Muscle layer of duodenum (tissue), 2 donors: ENCODE measurements around the gene DENND5A.
"Not testable (repeated sequence)": the region's sequence is repeated elsewhere in the genome, so short reads cannot be mapped to it uniquely, and the experiment has no call there.

Experiments
- H3K27ac ChIP-seq: one replicate; pipeline ENCODE4 v1.7.0; 2013; ENCODE audit warnings: mild to moderate bottlenecking, low read length
- H3K27me3 ChIP-seq: one replicate; pipeline ENCODE4 v1.7.0; 2013; ENCODE audit warnings: low read depth, mild to moderate bottlenecking, control low read depth, low read length
- H3K36me3 ChIP-seq, 2 donors: one replicate each; pipeline ENCODE4 v1.7.0; 2013; ENCODE audit warnings: low read length in 2 of 2, control low read depth in 1 of 2, mild to moderate bottlenecking in 1 of 2; ENCODE audit not compliant: insufficient read depth in 2 of 2, control insufficient read depth in 1 of 2
- H3K4me1 ChIP-seq, 2 donors: one replicate each; pipeline ENCODE4 v1.7.0; 2013; ENCODE audit warnings: low read length in 2 of 2, mild to moderate bottlenecking in 2 of 2, control low read depth in 1 of 2, moderate library complexity in 1 of 2; ENCODE audit not compliant: insufficient read depth in 2 of 2, control insufficient read depth in 1 of 2
- H3K4me3 ChIP-seq, 2 donors: one replicate each; pipeline ENCODE4 v1.7.0; 2013; ENCODE audit warnings: low read length in 2 of 2, low read depth in 1 of 2, mild to moderate bottlenecking in 1 of 2
- H3K9me3 ChIP-seq, 2 donors: one replicate each; pipeline ENCODE4 v1.7.0; 2013; ENCODE audit warnings: low read length in 2 of 2, control low read depth in 1 of 2, mild to moderate bottlenecking in 1 of 2; ENCODE audit not compliant: control insufficient read depth in 1 of 2
- donor health status: healthy.

The DENND5A gene

GRCh38 chr11:9209604-9210003, 55.5 kb downstream of the DENND5A start:
- not testable (repeated sequence) for H3K9me3 ChIP-seq, H3K27me3 ChIP-seq, H3K27ac ChIP-seq, H3K4me3 ChIP-seq, H3K36me3 ChIP-seq
- H3K4me1 ChIP-seq = peaks cover 0 to 14% of the 10 kb centered on the region in 2 donors

- no peaks in the 10 kb centered on the region for H3K9me3 ChIP-seq
- H3K27me3 ChIP-seq = no peaks in the 10 kb centered on the region
- H3K27ac ChIP-seq = no peak overlapping the region
- H3K4me3 ChIP-seq = no peak overlapping the region
- H3K36me3 ChIP-seq = peaks cover 3 to 9% of the 10 kb centered on the region in 2 donors
- peaks cover 0 to 12% of the 10 kb centered on the region in 2 donors for H3K4me1 ChIP-seq
These were observed 56.2 kb downstream of the DENND5A start for GRCh38 chr11:9208726-9209501.

- Histone ChIP-seq H3K9me3 (no peaks in the 10 kb centered on the region), H3K27me3 (no peaks in the 10 kb centered on the region), H3K4me3 (no peak overlapping the region), H3K27ac (no peak overlapping the region), H3K4me1 (peaks cover 0 to 12% of the 10 kb centered on the region in 2 donors), H3K36me3 (peaks cover 13 to 20% of the 10 kb centered on the region in 2 donors)
These were observed 57.9 kb downstream of the DENND5A start for GRCh38 chr11:9207229-9207628.

GRCh38 chr11:9206496-9206895, 58.7 kb downstream of the DENND5A start:
- H3K9me3 ChIP-seq = no peaks in the 10 kb centered on the region
- peaks cover 0 to 12% of the 10 kb centered on the region in 2 donors for H3K4me1 ChIP-seq
- no peak overlapping the region for H3K27ac ChIP-seq
- peaks cover 13 to 20% of the 10 kb centered on the region in 2 donors for H3K36me3 ChIP-seq
- no peaks in the 10 kb centered on the region for H3K27me3 ChIP-seq
- no peak overlapping the region for H3K4me3 ChIP-seq

- H3K27ac ChIP-seq = no peak overlapping the region
- H3K4me1 ChIP-seq = peaks cover 0 to 11% of the 10 kb centered on the region in 2 donors
- no peaks in the 10 kb centered on the region for H3K9me3 ChIP-seq
- H3K4me3 ChIP-seq = no peak overlapping the region
- H3K36me3 ChIP-seq = peaks cover 13 to 20% of the 10 kb centered on the region in 2 donors
- no peaks in the 10 kb centered on the region for H3K27me3 ChIP-seq
These were observed 61.3 kb downstream of the DENND5A start for GRCh38 chr11:9203691-9204311.

- no peak overlapping the region for H3K27ac ChIP-seq
- no peak overlapping the region for H3K4me3 ChIP-seq
- peaks cover 13 to 20% of the 10 kb centered on the region in 2 donors for H3K36me3 ChIP-seq
- H3K4me1 ChIP-seq = peaks cover 0 to 4% of the 10 kb centered on the region in 2 donors
- no peaks in the 10 kb centered on the region for H3K27me3 ChIP-seq
- no peaks in the 10 kb centered on the region for H3K9me3 ChIP-seq
These were observed 63.6 kb downstream of the DENND5A start for GRCh38 chr11:9201372-9202162.

GRCh38 chr11:9200471-9200870, 64.7 kb downstream of the DENND5A start:
- no peaks in the 10 kb centered on the region for H3K27me3 ChIP-seq
- no peaks in the 10 kb centered on the region for H3K9me3 ChIP-seq
- H3K4me3 ChIP-seq = no peak overlapping the region
- peaks cover 0 to 4% of the 10 kb centered on the region in 2 donors for H3K4me1 ChIP-seq
- H3K27ac ChIP-seq = no peak overlapping the region
- peaks cover 13 to 20% of the 10 kb centered on the region in 2 donors for H3K36me3 ChIP-seq

- Histone ChIP-seq H3K36me3 (peaks cover 0 to 14% of the 10 kb centered on the region in 2 donors), H3K4me3 (no peak overlapping the region), H3K27me3 (no peaks in the 10 kb centered on the region), H3K27ac (no peak overlapping the region), H3K9me3 (no peaks in the 10 kb centered on the region), H3K4me1 (no peaks in the 10 kb centered on the region)
These were observed 71.8 kb downstream of the DENND5A start for GRCh38 chr11:9193316-9193715.

GRCh38 chr11:9192561-9192960, 72.6 kb downstream of the DENND5A start:
- Histone ChIP-seq H3K36me3 (peaks cover 0 to 19% of the 10 kb centered on the region in 2 donors), H3K9me3 (no peaks in the 10 kb centered on the region), H3K4me1 (no peaks in the 10 kb centered on the region), H3K27ac (no peak overlapping the region), H3K4me3 (no peak overlapping the region), H3K27me3 (no peaks in the 10 kb centered on the region)

GRCh38 chr11:9190326-9191016, 74.7 kb downstream of the DENND5A start:
- H3K27me3 ChIP-seq, H3K4me3 ChIP-seq, H3K4me1 ChIP-seq, H3K27ac ChIP-seq, H3K9me3 ChIP-seq: not testable (repeated sequence)
- peaks cover 0 to 22% of the 10 kb centered on the region in 2 donors for H3K36me3 ChIP-seq

GRCh38 chr11:9188860-9189259, 76.3 kb downstream of the DENND5A start:
- not testable (repeated sequence) for H3K4me1 ChIP-seq, H3K27ac ChIP-seq, H3K4me3 ChIP-seq, H3K27me3 ChIP-seq, H3K9me3 ChIP-seq
- H3K36me3 ChIP-seq = peaks cover 0 to 26% of the 10 kb centered on the region in 2 donors
